ENCODE measurements around the gene OR11H6.
"Not testable (repeated sequence)": the region's sequence is repeated elsewhere in the genome, so short reads cannot be mapped to it uniquely, and the experiment has no call there.

The OR11H6 gene

DNA sequence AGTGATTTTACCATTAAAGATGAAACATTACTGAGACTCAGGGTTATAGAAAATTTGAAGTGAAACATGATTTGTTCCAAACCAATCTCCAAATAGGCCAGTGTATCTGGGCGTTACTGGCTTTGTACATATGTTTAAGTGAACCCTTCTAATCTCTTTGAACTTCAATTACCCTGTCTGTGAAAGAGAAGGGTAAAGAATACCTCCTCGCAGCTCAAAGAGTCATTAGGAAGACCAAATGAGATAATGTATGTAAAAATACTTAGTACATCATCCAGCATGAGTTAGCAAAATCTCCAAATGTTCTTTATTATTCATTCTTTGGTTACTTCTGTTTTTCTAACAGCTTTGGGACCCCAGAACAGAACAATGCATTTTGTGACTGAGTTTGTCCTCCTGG, at the start of gene OR11H6:
Gene OR11H6, plus strand, starts transcription at position 301 of the 400 bp plus-strand sequence. Its CDS starts 0 bp downstream, at position 301.
- Histone ChIP-seq H3K9ac (ENCODE audit: low read depth, low read length) (no peak within 1 kb of the TSS), H3K36me3 (ENCODE audit: insufficient read depth, low read length) (no peaks in the 10 kb centered on the region), H3K9me3 (ENCODE audit: control insufficient read depth, insufficient read depth, low read length) (no peaks in the 10 kb centered on the region), H3K4me1 (ENCODE audit: insufficient read depth, low read length) (peaks cover 9% of the 10 kb centered on the region)

DNA sequence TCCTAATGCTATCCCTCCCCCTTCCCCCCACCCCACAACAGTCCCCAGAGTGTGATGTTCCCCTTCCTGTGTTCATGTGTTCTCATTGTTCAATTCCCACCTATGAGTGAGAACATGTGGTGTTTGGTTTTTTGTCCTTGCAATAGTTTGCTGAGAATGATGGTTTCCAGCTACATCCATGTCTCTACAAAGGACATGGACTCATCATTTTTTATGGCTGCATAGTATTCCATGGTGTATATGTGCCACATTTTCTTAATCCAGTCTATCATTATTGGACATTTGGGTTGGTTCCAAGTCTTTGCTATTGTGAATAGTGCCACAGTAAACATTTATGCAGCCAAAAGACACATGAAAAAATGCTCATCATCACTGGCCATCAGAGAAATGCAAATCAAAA, 49.3 kb upstream of the OR11H6 start:
- not testable (repeated sequence) for H3K36me3 ChIP-seq (ENCODE audit: insufficient read depth, low read length); H3K9ac ChIP-seq (ENCODE audit: low read depth, low read length); H3K4me1 ChIP-seq (ENCODE audit: insufficient read depth, low read length); H3K9me3 ChIP-seq (ENCODE audit: control insufficient read depth, insufficient read depth, low read length)

DNA sequence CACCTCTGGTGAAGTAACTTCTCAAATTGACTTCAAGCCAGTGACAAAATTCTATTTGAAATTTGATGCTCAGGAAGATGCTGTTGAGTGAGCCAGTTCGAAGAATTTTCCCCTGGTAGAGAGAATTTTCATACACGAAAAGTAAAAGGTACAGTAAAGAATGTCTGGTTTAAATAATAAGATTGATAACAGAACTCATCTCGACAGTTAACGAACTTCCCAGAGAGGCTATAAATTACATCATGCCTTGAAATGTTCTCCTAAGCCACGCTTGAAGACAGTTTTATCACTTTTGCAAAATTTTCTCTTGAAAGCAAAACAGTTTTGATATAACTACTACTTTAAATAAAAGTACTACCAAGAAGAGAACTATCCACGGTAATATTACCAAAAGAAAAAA, 47.2 kb upstream of the OR11H6 start:
- no peaks in the 10 kb centered on the region for H3K36me3 ChIP-seq (ENCODE audit: insufficient read depth, low read length)
- H3K9me3 ChIP-seq (ENCODE audit: control insufficient read depth, insufficient read depth, low read length): no peaks in the 10 kb centered on the region
- no peak overlapping the region for H3K9ac ChIP-seq (ENCODE audit: low read depth, low read length)
- H3K4me1 ChIP-seq (ENCODE audit: insufficient read depth, low read length): no peaks in the 10 kb centered on the region

DNA sequence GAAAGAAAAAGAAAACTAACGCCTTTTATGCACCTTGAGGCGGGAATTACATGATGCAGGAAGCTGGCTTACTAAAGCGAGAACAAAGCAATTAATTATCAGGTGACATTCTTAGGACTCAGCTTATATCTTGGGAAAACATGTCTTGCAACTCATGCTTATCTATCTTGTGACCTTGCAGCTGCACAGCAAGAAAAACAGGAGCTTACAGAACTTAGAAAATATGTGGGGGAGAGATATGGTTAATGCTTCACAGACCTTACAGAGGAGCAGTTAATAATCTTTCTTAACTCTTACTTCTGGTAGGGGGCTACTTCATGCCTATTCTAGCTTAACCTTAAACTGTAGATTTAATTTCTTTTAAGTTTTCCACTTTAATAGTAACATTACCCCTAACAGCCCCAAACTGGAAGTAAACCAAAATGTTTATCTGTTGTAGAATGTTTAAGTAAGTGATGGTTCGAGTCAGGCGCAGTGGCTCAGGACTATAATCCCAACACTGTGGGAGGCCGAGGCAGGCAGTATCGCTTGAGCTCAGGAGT, 46.0 kb upstream of the OR11H6 start:
- H3K9ac ChIP-seq (ENCODE audit: low read depth, low read length): no peak overlapping the region
- no peaks in the 10 kb centered on the region for H3K4me1 ChIP-seq (ENCODE audit: insufficient read depth, low read length)
- H3K9me3 ChIP-seq (ENCODE audit: control insufficient read depth, insufficient read depth, low read length): no peaks in the 10 kb centered on the region
- no peaks in the 10 kb centered on the region for H3K36me3 ChIP-seq (ENCODE audit: insufficient read depth, low read length)

- Histone ChIP-seq H3K4me1 (ENCODE audit: insufficient read depth, low read length) (no peaks in the 10 kb centered on the region), H3K9ac (ENCODE audit: low read depth, low read length) (no peak overlapping the region), H3K36me3 (ENCODE audit: insufficient read depth, low read length) (no peaks in the 10 kb centered on the region), H3K9me3 (ENCODE audit: control insufficient read depth, insufficient read depth, low read length) (no peaks in the 10 kb centered on the region)
Measured at GRCh38 chr14:20179218-20179617, 44.3 kb upstream of the OR11H6 start.

GRCh38 chr14:20179880-20180279, 43.6 kb upstream of the OR11H6 start:
- H3K9me3 ChIP-seq (ENCODE audit: control insufficient read depth, insufficient read depth, low read length): no peaks in the 10 kb centered on the region
- no peaks in the 10 kb centered on the region for H3K36me3 ChIP-seq (ENCODE audit: insufficient read depth, low read length)
- no peak overlapping the region for H3K9ac ChIP-seq (ENCODE audit: low read depth, low read length)
- H3K4me1 ChIP-seq (ENCODE audit: insufficient read depth, low read length): no peaks in the 10 kb centered on the region

- Histone ChIP-seq H3K4me1 (ENCODE audit: insufficient read depth, low read length) (no peaks in the 10 kb centered on the region), H3K9me3 (ENCODE audit: control insufficient read depth, insufficient read depth, low read length) (no peaks in the 10 kb centered on the region), H3K9ac (ENCODE audit: low read depth, low read length) (no peak overlapping the region), H3K36me3 (ENCODE audit: insufficient read depth, low read length) (no peaks in the 10 kb centered on the region)
Measured at GRCh38 chr14:20180486-20180885, 43.0 kb upstream of the OR11H6 start.

GRCh38 chr14:20184181-20184580, 39.3 kb upstream of the OR11H6 start:
- Histone ChIP-seq H3K4me1 (ENCODE audit: insufficient read depth, low read length) (no peaks in the 10 kb centered on the region), H3K9me3 (ENCODE audit: control insufficient read depth, insufficient read depth, low read length) (no peaks in the 10 kb centered on the region), H3K36me3 (ENCODE audit: insufficient read depth, low read length) (no peaks in the 10 kb centered on the region), H3K9ac (ENCODE audit: low read depth, low read length) (no peak overlapping the region)

DNA sequence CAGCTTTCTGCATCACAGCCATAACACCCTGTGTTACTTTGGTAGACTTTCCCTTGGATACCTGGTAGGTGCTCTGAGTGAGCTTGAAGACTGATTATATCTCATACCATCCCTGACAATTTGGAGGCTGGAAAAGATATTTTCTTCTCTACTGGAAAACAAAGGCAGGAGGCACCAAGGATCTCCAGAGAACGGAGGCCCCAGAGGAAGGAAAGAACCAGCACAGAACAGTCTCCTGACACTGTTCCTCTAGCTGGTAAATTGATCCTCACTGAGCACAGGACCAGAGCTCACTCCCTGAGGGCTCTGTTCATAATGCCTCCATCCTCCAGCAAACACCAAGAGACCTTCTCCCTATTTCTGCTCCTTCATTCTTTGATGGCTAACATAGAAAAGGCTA, 32.9 kb upstream of the OR11H6 start, which contains the start of gene OR11G2:
Gene OR11G2, plus strand, starts transcription at position 301 of the 400 bp plus-strand sequence. CDS start 6,542 bp downstream, outside the sequence.
- H3K36me3 ChIP-seq (ENCODE audit: insufficient read depth, low read length): no peaks in the 10 kb centered on the region
- H3K9me3 ChIP-seq (ENCODE audit: control insufficient read depth, insufficient read depth, low read length): no peaks in the 10 kb centered on the region
- H3K9ac ChIP-seq (ENCODE audit: low read depth, low read length): no peak within 1 kb of the TSS
- no peaks in the 10 kb centered on the region for H3K4me1 ChIP-seq (ENCODE audit: insufficient read depth, low read length)

DNA sequence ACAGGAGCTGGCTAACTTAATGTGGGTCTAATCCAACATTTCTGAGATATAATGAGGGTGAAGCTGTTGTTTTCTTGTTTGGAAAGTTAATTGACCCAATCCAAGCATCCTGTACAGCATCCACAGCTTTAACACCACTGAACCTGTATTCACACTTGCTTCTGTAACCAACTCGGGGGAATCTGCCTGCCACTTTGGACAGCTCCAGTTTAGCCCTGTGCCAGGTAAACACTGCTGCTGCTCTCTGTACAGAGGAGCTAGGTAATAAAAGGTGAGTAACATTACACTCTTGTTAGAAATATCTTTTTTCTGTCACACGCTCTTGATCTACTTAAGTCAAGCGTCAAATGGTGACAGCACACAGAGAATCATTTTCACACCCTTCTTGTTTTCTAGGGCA, 32.1 kb upstream of the OR11H6 start:
- H3K36me3 ChIP-seq (ENCODE audit: insufficient read depth, low read length): no peaks in the 10 kb centered on the region
- H3K9ac ChIP-seq (ENCODE audit: low read depth, low read length): no peak overlapping the region
- no peaks in the 10 kb centered on the region for H3K4me1 ChIP-seq (ENCODE audit: insufficient read depth, low read length)
- no peaks in the 10 kb centered on the region for H3K9me3 ChIP-seq (ENCODE audit: control insufficient read depth, insufficient read depth, low read length)

GRCh38 chr14:20194101-20194500, 29.4 kb upstream of the OR11H6 start:
- H3K9ac ChIP-seq (ENCODE audit: low read depth, low read length): no peak overlapping the region
- H3K9me3 ChIP-seq (ENCODE audit: control insufficient read depth, insufficient read depth, low read length): no peaks in the 10 kb centered on the region
- H3K4me1 ChIP-seq (ENCODE audit: insufficient read depth, low read length): no peaks in the 10 kb centered on the region
- H3K36me3 ChIP-seq (ENCODE audit: insufficient read depth, low read length): no peaks in the 10 kb centered on the region

GRCh38 chr14:20195170-20195569, 28.3 kb upstream of the OR11H6 start:
- not testable (repeated sequence) for H3K36me3 ChIP-seq (ENCODE audit: insufficient read depth, low read length); H3K9ac ChIP-seq (ENCODE audit: low read depth, low read length); H3K9me3 ChIP-seq (ENCODE audit: control insufficient read depth, insufficient read depth, low read length); H3K4me1 ChIP-seq (ENCODE audit: insufficient read depth, low read length)

DNA sequence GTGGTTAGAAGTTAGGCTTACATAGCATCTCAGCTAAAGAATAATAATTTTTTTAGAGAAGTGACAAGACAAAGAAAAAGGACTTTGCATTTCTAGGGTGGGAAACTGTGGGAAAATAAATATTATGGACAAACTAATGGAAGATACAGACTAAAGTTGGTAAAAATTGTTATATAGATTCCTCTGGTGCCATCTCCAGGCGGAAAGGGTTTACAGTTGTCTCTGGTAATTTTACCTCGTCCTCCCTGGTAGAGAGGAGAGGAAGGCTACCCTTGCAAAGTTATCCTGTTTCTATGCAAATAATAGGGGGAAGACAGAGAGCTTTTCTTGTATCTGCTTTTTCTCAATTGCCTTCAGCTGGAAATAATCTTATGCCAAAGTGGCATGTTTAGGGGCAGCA, 27.6 kb upstream of the OR11H6 start:
- Histone ChIP-seq H3K9me3 (ENCODE audit: control insufficient read depth, insufficient read depth, low read length) (no peaks in the 10 kb centered on the region), H3K4me1 (ENCODE audit: insufficient read depth, low read length) (no peaks in the 10 kb centered on the region), H3K9ac (ENCODE audit: low read depth, low read length) (no peak overlapping the region), H3K36me3 (ENCODE audit: insufficient read depth, low read length) (no peaks in the 10 kb centered on the region)

- no peaks in the 10 kb centered on the region for H3K36me3 ChIP-seq (ENCODE audit: insufficient read depth, low read length)
- H3K4me1 ChIP-seq (ENCODE audit: insufficient read depth, low read length): no peaks in the 10 kb centered on the region
- H3K9me3 ChIP-seq (ENCODE audit: control insufficient read depth, insufficient read depth, low read length): no peaks in the 10 kb centered on the region
- H3K9ac ChIP-seq (ENCODE audit: low read depth, low read length): no peak overlapping the region
Measured at GRCh38 chr14:20197459-20197858, 26.1 kb upstream of the OR11H6 start.

- Histone ChIP-seq H3K36me3 (ENCODE audit: insufficient read depth, low read length) (no peaks in the 10 kb centered on the region), H3K9ac (ENCODE audit: low read depth, low read length) (no peak overlapping the region), H3K4me1 (ENCODE audit: insufficient read depth, low read length) (no peaks in the 10 kb centered on the region), H3K9me3 (ENCODE audit: control insufficient read depth, insufficient read depth, low read length) (no peaks in the 10 kb centered on the region)
Measured at GRCh38 chr14:20198991-20199390, 24.5 kb upstream of the OR11H6 start.

- Histone ChIP-seq H3K4me1 (ENCODE audit: insufficient read depth, low read length) (no peaks in the 10 kb centered on the region), H3K36me3 (ENCODE audit: insufficient read depth, low read length) (no peaks in the 10 kb centered on the region), H3K9ac (ENCODE audit: low read depth, low read length) (no peak overlapping the region), H3K9me3 (ENCODE audit: control insufficient read depth, insufficient read depth, low read length) (no peaks in the 10 kb centered on the region; the same call in 1 of the 2 replicates)
Measured at GRCh38 chr14:20204721-20205120, 18.8 kb upstream of the OR11H6 start.
